IMR-90 (cell line): ENCODE results near the gene CFDP1.

Experiments
- BHLHE40 ChIP-seq: fragments of 150-350 bp; IDR thresholded peaks from 2 replicates; pipeline ENCODE4 v1.6.1; 2016; ENCODE audit warnings: mild to moderate bottlenecking, low read depth, low read length
- CHD1 ChIP-seq: IDR thresholded peaks from 2 replicates; pipeline ENCODE4 v1.6.1; 2012; ENCODE audit warnings: low read depth, low read length, improper control_type of control experiment
- CTCF ChIP-seq: conservative IDR thresholded peaks from 2 replicates; pipeline ENCODE4 v1.5.1; 2012; ENCODE audit warnings: mild to moderate bottlenecking, low read depth, low read length, improper control_type of control experiment
- MAFK ChIP-seq: IDR thresholded peaks from 2 replicates; pipeline ENCODE4 v1.6.1; 2012; ENCODE audit warnings: low read depth, low read length, improper control_type of control experiment
- POLR2A ChIP-seq: IDR thresholded peaks from 2 replicates; pipeline ENCODE4 v1.6.1; 2012; ENCODE audit warnings: mild to moderate bottlenecking, low read depth, low read length

- no peak for TF ChIP-seq CTCF
- no peak for TF ChIP-seq MAFK
- no peak for TF ChIP-seq POLR2A
- no peak for TF ChIP-seq BHLHE40
- TF ChIP-seq CHD1, result no peak
Observed at GRCh38 chr16:75345711-75346110, 87.6 kb downstream of the CFDP1 start.
